ENCODE measurements around the gene NCKAP5.
A peak's percentile ranks its signal among the peaks of the same experiment; 100 is the strongest.

Gene NCKAP5

DNA sequence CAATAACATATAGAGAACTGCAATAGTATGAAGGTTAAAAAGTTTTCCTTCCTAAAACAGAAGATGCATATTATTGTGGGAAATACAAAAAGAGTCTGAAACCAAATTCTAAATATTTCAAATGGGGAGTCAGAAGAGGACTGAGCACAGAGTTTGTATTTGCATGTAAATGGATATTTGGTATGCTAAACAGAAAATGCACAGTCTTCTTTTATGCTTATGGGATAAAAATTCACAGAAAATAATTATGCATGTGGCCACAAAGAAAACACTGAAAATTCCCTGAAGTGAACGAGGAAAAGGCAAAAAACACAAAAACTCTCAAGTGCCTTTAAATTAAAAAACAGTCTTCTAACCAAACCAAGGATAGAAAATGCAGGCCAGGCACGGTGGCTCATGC, 142.7 kb downstream of the NCKAP5 start:
- DNase-seq = no peak

DNA sequence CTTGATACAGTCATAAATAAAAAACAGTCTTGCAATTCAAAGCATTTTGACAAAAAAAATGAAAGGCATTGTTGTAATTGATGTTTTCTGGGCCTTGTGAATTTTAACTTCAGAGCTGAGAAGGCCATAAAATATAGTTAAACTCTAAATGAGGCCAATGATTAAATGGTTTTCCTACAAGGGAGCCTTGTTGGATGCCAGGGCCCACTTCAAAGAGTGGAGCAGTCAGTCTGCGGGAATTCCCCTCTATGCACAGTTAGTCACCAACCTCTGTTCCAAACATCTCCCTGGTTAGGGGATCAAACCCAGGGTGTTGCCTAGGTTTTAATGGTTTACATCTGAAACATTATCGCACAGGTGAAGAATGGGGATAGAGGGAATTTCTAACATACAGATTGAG, 143.4 kb downstream of the NCKAP5 start:
- Histone ChIP-seq H3K27me3 (no peaks in the 10 kb centered on the region), H3K9me3 (no peaks in the 10 kb centered on the region), H3K36me3 (no peaks in the 10 kb centered on the region), H3K4me3 (ENCODE audit: low read depth, low read length) (no peak overlapping the region), H3K4me1 (peaks cover 4% of the 10 kb centered on the region; the same call in 1 of the 2 replicates)
- DNase-seq = no peak
- TF ChIP-seq, protein P1, sequence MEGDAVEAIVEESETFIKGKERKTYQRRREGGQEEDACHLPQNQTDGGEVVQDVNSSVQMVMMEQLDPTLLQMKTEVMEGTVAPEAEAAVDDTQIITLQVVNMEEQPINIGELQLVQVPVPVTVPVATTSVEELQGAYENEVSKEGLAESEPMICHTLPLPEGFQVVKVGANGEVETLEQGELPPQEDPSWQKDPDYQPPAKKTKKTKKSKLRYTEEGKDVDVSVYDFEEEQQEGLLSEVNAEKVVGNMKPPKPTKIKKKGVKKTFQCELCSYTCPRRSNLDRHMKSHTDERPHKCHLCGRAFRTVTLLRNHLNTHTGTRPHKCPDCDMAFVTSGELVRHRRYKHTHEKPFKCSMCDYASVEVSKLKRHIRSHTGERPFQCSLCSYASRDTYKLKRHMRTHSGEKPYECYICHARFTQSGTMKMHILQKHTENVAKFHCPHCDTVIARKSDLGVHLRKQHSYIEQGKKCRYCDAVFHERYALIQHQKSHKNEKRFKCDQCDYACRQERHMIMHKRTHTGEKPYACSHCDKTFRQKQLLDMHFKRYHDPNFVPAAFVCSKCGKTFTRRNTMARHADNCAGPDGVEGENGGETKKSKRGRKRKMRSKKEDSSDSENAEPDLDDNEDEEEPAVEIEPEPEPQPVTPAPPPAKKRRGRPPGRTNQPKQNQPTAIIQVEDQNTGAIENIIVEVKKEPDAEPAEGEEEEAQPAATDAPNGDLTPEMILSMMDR (IDR thresholded peaks at IDR 0.05; ENCODE audit: low read depth, low read length) = no peak

More for the DNA sequence above, 142.7 kb downstream of the NCKAP5 start:
- Histone ChIP-seq H3K9me3 (no peaks in the 10 kb centered on the region), H3K4me1 (peaks cover 4% of the 10 kb centered on the region; the same call in 1 of the 2 replicates), H3K36me3 (no peaks in the 10 kb centered on the region), H3K27me3 (no peaks in the 10 kb centered on the region), H3K4me3 (ENCODE audit: low read depth, low read length) (no peak overlapping the region)
- TF ChIP-seq, protein P1 (IDR thresholded peaks at IDR 0.05; ENCODE audit: low read depth, low read length) = no peak

DNA sequence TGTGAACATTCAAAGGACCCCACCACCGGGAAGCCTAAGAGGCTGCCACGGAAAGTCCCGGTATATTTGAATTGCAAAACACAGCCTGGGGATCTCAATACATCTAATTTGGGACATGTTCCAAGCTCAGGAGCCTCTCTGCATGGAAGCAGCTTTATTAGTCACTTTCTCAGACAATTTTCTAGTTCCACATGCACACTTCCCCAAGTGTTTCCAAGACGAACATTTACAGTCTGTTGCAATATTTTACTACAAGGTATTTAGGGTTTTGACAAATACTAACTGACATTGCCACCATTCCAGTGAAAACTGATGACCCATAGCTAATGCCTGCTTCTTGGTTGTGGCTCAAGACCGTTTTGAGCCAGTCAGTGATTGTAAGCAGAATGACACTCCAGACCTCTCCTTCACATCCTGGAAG, 145.3 kb downstream of the NCKAP5 start:
- no peak for DNase-seq

DNA sequence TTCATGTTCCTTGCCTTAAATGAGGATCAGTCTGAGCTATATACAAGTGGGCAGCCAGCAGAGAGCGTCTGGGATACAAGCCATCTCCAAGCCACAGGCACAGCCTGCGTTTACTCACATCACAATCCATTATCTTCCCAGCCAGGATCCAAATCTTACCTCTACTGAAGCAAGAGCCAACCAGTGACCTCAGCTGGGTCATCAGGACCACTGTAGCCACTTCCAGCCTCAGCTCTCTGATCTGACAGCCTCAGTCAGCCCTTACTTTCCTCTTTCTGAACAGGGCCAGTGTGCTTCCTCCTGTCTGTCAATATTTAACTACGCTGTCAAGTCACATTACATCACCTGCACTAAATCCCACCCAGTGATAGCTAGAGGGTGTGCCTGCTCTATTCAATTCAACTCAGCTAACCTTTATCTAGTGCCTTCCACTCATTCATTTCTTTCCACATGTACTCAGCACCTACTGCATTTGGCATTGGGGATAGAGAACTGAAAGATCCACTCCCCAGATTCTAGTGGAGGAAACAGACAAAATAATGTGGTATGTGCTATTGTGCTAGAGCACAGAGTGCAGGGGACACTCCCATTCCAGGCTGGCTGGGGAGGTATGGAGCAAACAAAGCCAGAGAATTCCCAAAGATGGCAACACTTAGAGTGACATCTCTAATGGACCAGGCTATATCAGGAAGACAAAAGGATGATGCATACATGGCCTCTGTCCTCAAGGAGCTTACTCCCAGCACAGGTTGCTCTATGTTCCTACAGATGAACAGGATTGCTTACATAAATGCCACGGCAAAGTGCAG, 146.5 kb downstream of the NCKAP5 start:
- Histone ChIP-seq H3K9me3 (no peaks in the 10 kb centered on the region), H3K4me3 (ENCODE audit: low read depth, low read length) (no peak overlapping the region), H3K4me1 (peaks cover 4% of the 10 kb centered on the region; the same call in 1 of the 2 replicates), H3K27me3 (no peaks in the 10 kb centered on the region), H3K36me3 (no peaks in the 10 kb centered on the region)
- TF ChIP-seq, protein P1 (IDR thresholded peaks at IDR 0.05; ENCODE audit: low read depth, low read length) = peak; percentile 15; the same call in 1 of the 2 replicates
- peak; percentile 16 for DNase-seq

More for the DNA sequence above, 145.3 kb downstream of the NCKAP5 start:
- Histone ChIP-seq H3K36me3 (no peaks in the 10 kb centered on the region), H3K4me3 (ENCODE audit: low read depth, low read length) (no peak overlapping the region), H3K9me3 (no peaks in the 10 kb centered on the region), H3K4me1 (peaks cover 4% of the 10 kb centered on the region; the same call in 1 of the 2 replicates), H3K27me3 (no peaks in the 10 kb centered on the region)
- TF ChIP-seq, protein P1 (IDR thresholded peaks at IDR 0.05; ENCODE audit: low read depth, low read length) = no peak

DNA sequence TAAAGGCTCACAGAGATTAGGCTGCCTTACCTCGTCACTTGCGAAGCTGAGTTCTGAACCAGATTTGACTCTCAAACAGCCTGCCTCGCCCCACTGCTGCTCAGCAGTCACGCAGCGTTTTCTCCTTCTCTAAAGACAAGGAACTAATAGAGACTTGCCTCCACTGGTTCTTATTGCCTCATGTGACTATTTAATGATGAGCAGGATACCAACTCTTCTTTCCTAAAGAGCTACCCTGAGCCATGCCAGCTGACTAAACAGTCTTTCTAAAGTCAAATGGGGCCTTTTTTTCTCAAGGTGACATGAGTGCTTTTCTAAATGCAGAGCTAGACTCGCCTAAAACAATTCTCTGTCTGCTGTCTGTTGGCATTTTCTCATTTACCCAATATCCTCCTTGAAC, 147.5 kb downstream of the NCKAP5 start:
- DNase-seq = no peak
- no peaks in the 10 kb centered on the region for H3K9me3 ChIP-seq
- no peak overlapping the region for H3K4me3 ChIP-seq (ENCODE audit: low read depth, low read length)
- peaks cover 4% of the 10 kb centered on the region; the same call in 1 of the 2 replicates for H3K4me1 ChIP-seq
- TF ChIP-seq, protein P1 (IDR thresholded peaks at IDR 0.05; ENCODE audit: low read depth, low read length) = no peak
- no peaks in the 10 kb centered on the region for H3K27me3 ChIP-seq
- H3K36me3 ChIP-seq = no peaks in the 10 kb centered on the region

DNA sequence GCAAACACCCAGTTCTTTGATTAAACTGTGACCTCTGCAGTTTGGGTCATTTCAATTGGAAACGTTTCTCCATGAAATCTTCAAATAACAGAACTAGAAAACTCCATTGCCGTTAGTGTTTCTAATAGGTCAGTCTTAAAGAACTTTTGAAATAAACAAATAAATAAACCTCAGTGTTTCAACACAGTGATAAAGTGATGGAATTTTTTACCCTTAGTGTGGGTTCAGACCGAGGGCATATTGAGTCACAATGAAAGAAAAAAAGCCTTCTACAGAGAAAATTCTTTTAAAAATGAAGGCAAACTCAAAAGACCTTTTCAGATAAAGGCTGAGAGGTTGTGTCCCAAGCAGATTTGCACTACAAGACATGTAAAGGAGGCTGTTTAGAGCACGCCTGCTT, 149.6 kb downstream of the NCKAP5 start:
- H3K9me3 ChIP-seq = no peaks in the 10 kb centered on the region

More for the DNA sequence above, 149.6 kb downstream of the NCKAP5 start:
- H3K27me3 ChIP-seq = no peaks in the 10 kb centered on the region
- no peaks in the 10 kb centered on the region for H3K36me3 ChIP-seq
- peaks cover 4% of the 10 kb centered on the region; the same call in 1 of the 2 replicates for H3K4me1 ChIP-seq
- H3K4me3 ChIP-seq (ENCODE audit: low read depth, low read length) = no peak overlapping the region
- TF ChIP-seq, protein P1 (IDR thresholded peaks at IDR 0.05; ENCODE audit: low read depth, low read length) = no peak
- DNase-seq = no peak

Measured in BE2C (cell line).